GM21390 (cell line): ENCODE results near the gene FNDC3B.

ENCODE experiments used
- ATAC-seq: cut with Tn5 transposase; IDR thresholded peaks from one replicate; pipeline ENCODE4 v1.9.1; 2021; ENCODE audit not compliant: unreplicated experiment

Gene FNDC3B

DNA sequence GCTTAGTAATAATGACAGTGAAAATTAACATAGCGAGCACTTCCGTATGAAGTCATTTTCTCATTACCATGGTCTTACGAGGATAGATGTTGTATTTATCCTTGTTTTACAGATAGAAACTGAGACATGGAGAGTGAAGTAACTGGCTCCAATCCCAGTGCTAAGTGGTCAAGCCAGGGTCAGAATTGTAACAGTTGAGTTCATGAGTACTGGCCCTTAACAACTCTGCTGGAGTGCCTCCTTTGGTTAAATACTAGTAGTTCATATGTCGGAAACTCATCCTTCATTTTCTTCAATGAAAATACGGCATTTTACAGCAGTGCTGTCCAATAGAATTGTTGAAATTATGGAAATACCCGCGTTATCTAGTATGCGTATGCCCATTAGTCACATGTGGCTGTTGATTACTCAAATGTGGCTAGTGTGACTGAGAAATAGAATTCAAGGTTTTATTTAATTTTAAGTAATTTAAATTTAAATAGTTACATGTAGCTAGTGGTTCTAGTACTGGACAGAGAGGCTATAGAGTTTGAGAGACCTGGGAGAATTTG, 32.5 kb downstream of the FNDC3B start:
- no peak for ATAC-seq

DNA sequence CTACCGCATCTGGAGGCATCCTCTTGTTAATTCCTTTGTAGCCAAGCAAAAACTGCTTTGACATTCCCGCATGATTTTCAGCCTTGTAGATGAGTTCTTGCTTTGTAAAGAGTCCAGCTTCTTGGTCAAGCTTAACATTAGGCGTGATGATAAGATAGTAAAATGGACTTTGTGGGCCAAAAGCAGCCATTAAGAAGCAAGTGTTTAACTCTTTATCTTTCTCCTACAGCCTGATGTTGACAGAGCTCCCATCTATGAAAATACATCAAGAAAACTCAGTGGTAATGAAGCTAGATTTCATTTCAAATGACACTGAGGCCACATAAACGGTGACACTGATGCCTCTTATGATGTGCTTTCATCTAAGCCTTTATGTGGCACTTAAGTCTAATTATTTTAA, 33.2 kb downstream of the FNDC3B start:
- ATAC-seq, result no peak

DNA sequence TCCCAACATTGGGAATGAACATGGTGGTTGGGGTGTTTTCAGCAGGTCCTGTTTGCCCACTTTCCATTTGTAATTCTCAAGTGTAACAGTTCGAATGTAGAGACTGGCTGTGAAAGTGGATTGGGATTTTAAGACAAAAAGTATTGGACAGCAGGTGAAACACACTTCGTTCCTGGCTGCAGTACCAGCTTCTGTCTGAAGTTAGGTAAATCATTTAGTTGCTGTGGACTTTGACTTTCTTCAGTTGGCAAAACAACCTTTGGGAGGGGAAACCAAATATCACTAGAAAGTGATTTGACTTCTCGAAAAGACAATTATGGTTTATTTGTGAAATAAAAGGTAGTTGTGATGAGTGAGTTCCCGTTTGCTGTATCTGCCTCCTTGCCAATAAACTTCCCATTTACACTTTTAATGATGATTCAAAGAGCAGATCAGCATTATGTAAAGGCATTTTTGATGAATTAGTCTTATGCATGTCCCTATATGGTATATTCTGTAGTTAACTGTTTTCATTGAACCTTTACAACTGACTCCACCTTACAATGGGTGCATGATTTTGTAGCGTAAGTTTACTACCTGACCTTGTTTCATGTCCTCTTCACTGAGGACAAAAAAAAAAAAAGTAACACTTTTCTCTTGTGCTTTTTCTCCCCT, 34.0 kb downstream of the FNDC3B start:
- ATAC-seq, result no peak

DNA sequence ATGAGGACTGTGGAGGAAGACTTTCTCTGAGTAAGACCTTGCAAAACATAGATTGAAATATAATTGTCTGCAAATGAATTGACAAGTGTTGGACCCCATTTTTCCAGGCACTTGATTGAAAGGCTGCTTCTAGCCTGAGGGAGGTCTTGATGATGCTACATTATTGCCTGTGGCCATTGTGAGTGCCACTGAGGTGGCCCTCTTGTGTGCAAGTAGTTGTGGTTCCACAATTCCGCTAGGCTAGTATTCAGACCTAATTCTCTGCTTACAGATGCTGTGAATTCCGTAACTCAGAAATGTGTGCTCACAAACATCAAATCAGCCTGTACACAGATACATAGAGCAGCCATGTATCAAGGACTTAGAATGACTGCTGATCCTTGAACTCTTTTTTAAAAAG, 34.7 kb downstream of the FNDC3B start:
- no peak for ATAC-seq

DNA sequence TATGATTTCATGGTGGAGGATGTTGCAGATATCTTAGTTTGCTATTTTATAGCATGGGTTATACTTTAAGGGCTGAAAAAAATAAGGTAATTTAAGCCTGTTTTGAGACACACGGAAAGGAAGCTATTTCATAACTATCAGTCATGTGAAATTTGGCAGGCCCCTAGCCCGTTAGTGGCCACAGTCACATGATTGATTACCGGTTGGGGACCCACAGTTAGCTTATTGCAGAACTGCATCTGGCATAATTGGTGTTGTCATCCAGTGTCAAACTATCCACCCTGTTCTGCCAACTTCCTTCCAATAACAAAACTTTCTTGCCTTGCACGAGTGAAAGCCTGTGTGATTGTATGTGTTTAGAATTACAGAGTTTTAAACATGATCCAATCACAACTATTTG, 35.2 kb downstream of the FNDC3B start:
- no peak for ATAC-seq

DNA sequence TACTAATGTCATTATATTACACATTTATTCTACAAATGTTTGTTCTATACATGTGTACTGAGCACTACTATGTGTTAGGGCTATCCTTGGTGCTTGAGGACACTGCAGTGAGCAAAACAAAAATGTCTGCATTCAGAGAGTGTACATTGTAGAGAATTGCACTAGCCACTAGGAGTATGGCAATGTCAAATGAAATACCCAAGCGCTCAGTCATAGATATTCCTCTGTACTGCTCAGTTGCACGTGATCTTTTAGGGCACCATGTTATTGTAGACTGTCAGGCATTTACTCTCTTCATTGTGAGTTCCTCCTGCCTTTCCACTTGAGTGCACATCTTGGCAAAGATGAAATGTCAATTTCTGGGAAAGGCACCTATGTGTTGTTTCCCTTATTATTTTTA, 36.8 kb downstream of the FNDC3B start:
- ATAC-seq, result no peak

DNA sequence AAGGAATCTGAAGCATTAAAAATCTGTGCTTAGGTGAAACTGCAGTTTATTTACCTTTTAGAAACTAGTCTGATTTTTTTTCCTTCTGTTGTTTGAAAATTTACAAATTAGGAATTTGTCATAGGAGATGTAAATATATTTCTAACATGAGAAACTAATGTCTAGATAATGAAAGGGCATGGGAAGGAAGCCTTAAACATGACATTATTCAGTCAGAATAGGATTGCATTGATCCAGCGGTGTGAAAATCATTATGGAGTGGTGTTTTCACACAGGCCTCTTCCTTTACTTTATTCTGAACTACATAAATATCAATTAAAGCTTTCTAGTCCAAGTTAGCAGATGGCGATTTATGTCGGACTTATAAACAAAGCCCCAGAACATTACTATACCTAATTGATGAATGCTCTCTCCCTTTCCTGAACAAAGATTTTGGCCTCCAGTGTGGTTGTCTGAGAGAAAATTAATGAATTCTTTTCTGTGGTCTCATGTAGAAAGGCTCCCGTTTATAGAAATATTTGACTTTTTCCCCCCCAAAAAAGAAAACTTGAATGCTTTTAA, 37.9 kb downstream of the FNDC3B start:
- no peak for ATAC-seq

DNA sequence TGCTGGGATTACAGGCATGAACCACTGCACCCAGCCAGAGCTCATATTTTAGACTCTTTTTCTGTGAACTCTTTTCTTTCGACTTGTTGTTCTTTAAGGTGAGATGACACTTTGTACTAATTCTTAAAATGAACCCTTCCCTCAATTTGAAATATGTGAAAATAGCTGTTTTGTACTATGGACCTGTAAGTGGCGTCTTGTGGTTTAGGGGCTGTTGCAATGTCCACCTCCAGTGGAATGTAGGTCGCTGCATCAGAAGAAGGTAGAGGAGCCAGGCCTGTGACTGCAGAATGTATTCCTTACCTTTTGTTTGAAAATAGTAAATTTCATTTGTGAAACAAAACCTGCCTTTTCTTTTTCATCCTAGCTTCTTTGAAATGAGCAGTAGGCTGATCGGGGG, 38.9 kb downstream of the FNDC3B start:
- ATAC-seq, result no peak

DNA sequence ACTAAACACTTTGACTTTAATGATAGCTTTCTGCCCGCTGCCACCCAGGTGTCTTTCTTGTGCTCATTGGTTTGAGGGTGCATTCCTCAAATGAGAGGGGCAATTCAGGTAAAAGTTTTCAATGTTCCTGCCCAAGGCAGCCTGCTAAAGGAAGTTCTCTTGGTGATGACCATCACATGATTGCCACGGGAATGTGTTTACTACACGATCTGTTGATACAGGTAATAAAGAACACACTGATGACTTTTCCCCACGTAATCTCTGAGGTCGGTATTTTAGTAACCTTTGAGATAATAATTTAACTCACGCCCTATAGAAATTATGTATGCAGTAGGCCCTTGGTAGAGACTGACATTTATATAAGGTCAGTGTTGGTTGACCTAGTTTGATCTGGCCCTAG, 39.3 kb downstream of the FNDC3B start:
- ATAC-seq, result no peak

DNA sequence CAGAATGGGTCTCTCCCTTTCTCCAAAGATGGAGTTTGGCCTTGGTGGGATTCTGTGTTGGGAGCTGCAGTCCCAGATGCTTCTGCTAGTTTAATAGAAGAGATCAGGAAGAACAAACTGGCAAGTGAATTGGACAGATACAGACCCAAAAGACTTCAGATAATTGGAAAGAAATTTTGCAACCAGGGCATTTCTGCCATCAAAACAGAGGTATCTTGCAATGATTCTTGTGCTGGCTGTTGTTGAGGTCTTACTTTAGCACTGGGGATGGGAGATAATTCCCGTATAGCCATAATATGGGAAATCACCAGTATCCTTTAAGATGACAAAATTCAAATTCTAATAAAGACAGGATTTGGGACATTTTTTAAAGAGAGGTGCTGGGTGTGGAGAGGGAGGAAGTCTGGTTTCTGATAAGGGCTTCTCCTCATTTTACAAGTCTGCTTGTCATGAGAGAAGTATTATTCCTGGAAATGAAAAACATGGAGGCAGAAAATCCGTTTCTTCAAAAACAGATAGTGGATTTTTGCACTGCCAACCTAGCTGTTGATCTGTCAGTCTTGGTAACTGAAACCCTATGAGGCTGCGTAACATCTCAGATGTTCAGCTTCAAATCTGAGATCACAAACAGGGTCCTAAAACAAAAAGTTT, 40.1 kb downstream of the FNDC3B start:
- ATAC-seq, result no peak

DNA sequence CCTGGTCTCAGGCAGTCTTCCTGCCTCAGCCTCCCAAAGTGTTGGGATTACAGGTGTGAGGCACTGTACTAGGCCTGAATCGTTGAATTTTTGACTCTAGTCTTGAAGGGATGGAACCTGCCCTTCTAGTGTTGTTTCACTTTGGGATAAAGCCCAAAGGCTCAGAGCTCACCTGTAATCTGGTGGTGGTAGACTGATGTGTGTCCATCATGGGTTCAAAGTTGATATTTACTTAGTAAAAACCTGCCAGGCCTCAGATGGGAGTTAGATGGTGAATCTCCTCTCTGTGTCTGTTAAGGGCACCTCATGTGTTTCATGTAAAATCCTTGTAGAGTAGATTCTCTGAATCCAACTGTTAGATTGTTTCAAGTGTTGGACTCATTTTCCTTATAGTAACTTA, 41.1 kb downstream of the FNDC3B start:
- no peak for ATAC-seq

DNA sequence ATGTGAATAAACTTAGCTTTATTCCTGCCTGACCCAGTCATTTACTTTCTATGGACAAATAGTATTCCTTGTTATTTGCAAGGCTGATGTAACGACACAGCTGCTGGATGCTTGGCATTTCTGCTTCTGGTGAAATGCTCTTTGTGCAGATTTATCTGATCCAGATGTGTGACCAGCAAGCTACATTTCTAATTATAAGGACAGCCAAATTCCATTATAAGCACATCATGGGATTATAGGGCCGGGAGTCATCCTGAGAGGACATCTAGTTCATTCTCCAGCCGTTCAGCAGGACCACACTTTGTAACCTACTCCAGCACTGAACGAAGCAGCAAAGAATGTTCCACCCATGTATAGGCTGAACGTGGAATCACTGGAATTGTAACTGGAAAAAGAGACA, 42.9 kb downstream of the FNDC3B start:
- no peak for ATAC-seq

DNA sequence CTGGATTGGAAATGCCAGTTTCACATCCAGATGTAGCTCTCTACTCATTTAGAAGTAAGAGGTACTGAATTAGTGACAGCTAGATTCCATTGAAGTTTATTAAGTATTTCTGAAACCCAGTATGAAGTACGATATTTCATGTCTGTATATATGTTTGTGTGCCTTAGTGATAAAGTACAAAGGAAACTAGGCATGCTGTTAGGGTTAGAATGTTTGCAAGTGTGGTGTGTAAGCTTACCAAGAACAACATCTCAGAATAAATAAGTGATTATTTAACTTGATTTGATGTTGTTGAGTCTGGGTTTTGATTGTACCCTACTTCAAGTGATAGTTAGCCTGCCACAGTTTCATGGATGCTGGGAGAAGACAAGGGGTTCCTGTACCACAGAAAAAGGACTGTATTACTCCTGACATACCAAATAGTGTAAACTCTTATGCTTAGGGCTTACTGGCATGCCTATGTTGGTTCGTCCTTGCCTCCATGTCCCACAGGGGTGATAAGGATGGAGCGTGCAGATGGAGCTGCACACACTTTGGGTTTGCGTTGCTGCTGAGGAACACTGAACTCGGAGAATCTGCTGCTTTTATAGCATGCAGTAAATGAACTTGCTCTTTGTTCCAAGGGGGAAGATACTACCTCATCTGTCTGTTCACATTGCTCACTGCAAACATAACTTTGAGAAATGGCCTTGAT, 43.6 kb downstream of the FNDC3B start:
- no peak for ATAC-seq

DNA sequence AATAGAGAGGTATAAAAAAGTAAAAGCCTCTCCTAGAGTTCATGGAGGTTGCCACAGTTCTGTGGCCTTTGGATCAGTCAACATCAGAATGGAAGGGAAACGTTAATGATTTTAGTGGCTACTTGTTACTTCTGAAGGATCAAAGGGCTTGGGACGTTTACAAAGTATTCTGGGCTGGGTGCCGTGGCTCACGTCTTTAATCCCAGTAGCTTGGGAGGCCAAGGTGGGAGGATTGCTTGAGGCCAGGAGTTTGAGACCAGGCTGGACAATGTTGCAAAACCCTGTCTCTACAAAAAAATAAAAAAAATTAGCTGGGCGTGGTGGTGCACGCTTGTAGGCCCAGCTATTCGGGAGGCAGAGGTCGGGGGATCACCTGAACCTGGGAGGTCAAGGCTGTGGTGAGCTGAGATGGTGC, 44.6 kb downstream of the FNDC3B start:
- ATAC-seq, result no peak

DNA sequence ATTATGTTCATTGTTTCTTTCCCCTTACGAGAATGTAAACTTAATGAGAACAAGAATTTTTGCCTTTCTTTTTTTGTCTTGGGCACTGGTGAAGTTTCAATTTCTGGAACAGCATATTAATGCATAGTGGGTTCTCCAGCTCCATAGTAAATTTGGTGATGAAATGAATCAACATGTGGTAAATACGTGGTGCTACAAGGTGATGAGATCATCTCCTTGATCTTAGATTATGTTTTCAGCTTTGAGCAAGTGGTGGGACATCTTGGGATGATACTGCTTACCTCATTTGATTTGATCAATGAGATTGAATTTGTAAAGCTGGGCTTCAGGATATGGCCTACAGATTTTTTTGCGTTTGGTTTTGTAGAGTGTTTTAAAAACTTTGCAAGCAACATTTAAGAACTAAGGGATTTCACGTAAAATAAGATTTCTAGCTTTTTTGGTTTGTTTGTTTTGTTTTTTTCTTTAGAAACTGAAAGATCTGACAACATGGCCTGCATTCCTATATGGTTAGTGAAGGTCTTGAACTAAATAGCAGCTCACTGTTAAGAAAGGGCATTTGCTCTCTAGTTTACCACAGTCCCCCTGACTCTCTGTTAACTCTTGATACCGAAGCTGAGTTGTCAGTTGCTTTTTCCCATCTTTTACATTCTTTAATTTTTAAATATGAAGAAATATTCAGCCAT, 45.6 kb downstream of the FNDC3B start:
- no peak for ATAC-seq

DNA sequence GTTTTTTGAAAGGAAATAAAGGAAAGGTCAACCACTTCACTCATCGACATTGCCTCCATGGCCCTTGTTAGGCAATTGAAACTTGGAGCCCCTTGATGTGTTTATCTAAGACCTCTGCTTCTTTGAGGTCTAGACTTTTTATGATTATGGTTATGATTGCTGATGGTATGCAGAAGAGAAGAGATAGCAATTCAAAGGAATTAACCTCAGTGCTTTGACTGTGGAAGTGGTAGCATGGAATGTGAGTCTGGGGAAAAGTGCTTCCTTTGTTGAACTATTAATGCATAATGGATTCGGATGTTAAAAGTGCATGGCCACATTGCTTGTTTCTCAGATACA, 46.1 kb downstream of the FNDC3B start:
- ATAC-seq, result no peak

DNA sequence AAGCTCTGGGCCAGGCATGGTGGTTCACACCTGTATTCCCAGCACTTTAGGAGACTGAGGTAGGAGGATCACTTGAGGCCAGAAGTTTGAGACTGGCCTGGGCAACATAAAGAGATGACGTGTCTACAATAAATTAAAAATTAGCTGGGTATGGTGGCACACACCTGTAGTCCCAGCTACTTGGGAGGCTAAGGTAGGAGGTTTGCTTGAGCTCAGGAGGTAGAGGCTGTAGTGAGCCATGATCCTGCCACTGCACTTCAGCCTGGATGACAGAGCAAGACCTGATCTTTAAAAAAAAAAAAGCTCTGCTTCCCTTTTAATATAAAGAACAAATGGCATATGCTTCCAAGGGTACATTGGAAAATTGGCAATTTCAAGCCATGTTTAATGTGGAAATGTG, 46.7 kb downstream of the FNDC3B start:
- no peak for ATAC-seq

DNA sequence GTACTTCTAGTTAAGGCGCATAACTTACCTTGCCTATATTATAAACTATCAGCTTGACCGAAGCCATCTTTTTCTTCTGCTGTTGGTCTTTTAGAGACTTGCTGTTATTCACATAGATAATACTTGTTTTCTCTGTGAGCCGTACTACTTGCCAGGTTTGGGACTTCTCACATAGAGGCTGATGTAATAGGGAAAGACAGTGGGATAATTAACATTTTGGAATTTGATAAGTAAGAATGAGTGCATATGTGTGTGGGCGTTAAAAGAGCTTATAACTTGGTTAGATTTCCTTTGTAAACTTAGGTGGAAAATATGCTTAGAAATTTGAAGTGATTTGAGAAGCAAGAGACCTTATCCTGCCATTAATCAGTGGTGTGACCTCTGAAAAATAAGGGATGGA, 47.8 kb downstream of the FNDC3B start:
- no peak for ATAC-seq

DNA sequence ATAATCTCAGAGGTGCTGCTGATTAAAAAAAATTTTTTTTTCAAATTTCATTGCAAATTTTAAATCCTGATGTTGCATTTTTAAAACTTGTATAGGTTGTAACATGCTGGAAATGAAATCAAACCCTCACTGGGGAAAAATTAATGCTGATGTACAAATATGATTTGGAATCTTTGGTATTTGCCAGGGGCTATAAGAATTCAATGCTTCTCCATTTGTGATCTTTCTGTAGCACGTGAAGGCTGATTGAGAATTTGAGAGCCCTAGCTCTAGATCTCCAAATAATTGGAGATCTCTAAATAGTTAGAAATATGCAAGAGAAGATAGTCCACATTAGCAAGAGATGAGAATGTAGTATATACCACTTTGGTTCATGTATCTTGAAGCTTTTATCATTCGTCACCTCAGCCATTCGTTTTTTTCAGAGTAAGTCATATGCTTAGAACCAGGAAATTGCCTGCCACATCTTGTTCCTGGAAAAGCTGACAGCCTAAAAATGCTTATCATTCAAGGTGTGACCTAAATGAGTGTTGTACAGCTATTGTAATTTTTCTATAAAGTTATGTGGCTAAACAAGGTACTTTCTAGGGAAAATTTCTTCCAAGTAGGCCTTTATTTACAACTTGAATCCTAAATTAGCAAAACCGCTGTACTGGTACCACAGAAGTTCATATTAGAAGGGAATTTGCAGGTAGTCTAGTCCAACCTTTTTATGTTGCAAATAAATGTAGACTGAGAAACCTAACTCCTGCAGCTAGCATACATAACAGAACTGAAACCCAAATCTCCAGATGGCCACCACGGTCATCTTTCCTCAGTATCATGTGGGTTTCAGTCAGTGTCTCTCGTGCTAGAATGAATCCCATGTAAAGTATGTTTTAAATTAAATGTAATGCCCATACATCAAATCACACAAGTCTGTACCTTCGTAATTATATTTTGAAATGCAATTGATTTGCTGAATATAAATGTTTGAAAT, 48.5 kb downstream of the FNDC3B start:
- ATAC-seq, result peak; percentile 76

DNA sequence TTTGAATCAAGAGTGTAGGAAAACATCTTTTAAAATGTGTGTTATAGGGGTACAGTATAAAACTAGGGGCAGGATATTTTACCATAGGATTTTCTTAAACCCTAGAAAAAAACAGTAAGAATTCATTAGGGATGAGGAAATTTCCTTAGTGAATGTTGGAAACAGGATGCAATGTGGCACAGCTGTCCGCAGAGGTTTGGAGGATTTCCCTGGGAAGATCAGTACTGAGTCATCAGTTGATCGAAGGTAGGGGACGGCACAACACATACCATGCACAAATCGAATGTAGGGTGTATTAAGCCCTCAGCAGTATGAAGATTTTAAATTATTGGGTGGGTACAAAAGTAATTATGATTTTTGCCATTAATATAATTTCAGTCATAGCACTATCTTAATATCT, 49.9 kb downstream of the FNDC3B start:
- no peak for ATAC-seq
